GM12892 (cell line): ENCODE data around the gene EXOC6.

Experiments used
- POLR2A ChIP-seq: IDR thresholded peaks from 2 replicates; pipeline ENCODE4 v1.6.1; 2011; ENCODE audit warnings: low read depth, low read length, control low read depth
- POLR2AphosphoS5 ChIP-seq: IDR thresholded peaks from 2 replicates; pipeline ENCODE4 v1.6.1; 2011; ENCODE audit warnings: low read depth, low read length, control low read depth
- TAF1 ChIP-seq: IDR thresholded peaks from 2 replicates; pipeline ENCODE4 v1.6.1; 2011; ENCODE audit warnings: low read depth, mild to moderate bottlenecking, control low read depth, low read length, borderline replicate concordance

DNA sequence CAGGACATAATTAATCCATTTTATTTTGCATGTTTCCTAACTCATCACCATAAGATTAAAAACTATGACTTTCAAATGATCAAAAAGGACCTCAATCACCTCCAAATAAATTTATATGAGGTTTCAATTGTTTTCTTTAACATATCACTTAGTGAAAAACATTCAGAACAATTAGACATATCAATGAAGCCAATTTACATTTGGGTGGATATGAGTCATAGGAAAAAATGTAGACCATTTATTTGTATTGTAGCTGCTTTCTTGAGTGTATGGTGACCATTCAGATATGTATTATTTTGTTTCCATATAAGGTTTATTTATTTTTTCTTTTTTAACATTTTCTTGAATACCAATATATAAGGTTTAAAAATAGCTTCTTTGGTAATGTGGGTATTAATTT is 13.3 kb upstream of the EXOC6 start:
- TF ChIP-seq TAF1 (no peak), POLR2A (no peak), POLR2AphosphoS5 (no peak)
